ENCODE results near the gene LPAR6. TPM values are rescaled to one million over a fixed set of nuclear protein-coding genes. Genes with fewer than 3 reads are reported as not detected.
A peak's percentile ranks its signal among the peaks of the same experiment; 100 is the strongest.

Gene LPAR6
- total and polyA plus RNA-seq, 8 donors: 1.4 to 104 (median 11.9) TPM

- 81 to 88% (median 81%) methylated on average over 2 of the region's 2 CpGs for WGBS, 5 donors
- Histone ChIP-seq H3K4me1 (peaks cover 0 to 23% (median 0%) of the 10 kb centered on the region in 4 donors), H3K27ac (peak overlapping the region in 2 of 5 donors; percentile 48 to 66), H3K36me3 (peaks cover 0 to 26% (median 17%) of the 10 kb centered on the region in 4 donors), H3K27me3 (no peaks in the 10 kb centered on the region), H3K4me3 (no peak overlapping the region), H3K9me3 (peaks cover 0 to 16% (median 7%) of the 10 kb centered on the region in 4 donors)
- intact Hi-C loops (cut with DNase I; ENCODE audit: low total_unique reads): no loop called here
- no peak for DNase-seq
- TF ChIP-seq, protein P1, sequence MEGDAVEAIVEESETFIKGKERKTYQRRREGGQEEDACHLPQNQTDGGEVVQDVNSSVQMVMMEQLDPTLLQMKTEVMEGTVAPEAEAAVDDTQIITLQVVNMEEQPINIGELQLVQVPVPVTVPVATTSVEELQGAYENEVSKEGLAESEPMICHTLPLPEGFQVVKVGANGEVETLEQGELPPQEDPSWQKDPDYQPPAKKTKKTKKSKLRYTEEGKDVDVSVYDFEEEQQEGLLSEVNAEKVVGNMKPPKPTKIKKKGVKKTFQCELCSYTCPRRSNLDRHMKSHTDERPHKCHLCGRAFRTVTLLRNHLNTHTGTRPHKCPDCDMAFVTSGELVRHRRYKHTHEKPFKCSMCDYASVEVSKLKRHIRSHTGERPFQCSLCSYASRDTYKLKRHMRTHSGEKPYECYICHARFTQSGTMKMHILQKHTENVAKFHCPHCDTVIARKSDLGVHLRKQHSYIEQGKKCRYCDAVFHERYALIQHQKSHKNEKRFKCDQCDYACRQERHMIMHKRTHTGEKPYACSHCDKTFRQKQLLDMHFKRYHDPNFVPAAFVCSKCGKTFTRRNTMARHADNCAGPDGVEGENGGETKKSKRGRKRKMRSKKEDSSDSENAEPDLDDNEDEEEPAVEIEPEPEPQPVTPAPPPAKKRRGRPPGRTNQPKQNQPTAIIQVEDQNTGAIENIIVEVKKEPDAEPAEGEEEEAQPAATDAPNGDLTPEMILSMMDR (IDR thresholded peaks at IDR 0.05): no peak
- TF ChIP-seq POLR2AphosphoS5 (IDR thresholded peaks at IDR 0.05) (no peak), EP300 (IDR thresholded peaks at IDR 0.05) (no peak), POLR2A (IDR thresholded peaks at IDR 0.05) (no peak)
Measured at GRCh38 chr13:48449656-48450055, 36.7 kb upstream of the LPAR6 start.

- no peaks in the 10 kb centered on the region for H3K27me3 ChIP-seq
- no peak overlapping the region for H3K4me3 ChIP-seq
Measured at GRCh38 chr13:48448959-48449614, 36.2 kb upstream of the LPAR6 start.

DNA sequence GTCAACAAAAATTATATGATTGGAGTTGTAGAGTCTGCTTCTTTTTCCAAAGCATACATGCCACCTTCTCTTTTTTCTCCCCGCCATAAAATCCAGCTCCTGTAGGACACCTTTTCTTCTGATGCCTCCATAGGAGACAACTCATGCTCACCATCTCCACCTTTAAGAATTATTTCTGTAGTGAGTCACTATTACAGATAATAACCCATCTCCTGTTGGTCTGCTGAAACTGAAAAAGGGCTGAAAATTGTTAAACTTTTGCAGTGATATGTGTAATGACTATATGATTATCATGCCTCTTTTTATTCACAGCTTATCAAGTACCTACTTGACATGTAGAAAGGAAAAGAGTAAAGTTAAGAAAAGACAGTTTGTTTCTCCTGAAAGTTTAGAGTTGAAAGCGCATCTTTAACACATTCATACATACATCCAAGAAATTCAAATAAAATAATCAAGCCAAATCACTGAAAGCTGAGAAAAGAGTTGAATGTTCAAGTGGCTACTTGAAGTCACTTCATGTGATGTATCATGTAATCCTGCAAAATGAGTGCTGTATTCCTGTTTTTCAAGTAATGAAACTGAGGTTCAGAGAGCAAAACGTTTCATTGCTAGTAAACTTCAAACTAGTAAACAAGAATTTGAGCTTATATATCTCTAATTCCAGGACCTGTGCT, 35.5 kb upstream of the LPAR6 start:
- Histone ChIP-seq H3K27me3 (no peaks in the 10 kb centered on the region), H3K9me3 (peaks cover 0 to 16% (median 7%) of the 10 kb centered on the region in 4 donors), H3K4me1 (peaks cover 0 to 23% (median 0%) of the 10 kb centered on the region in 4 donors), H3K27ac (peak overlapping the region in 2 of 5 donors; percentile 48 to 66), H3K36me3 (peaks cover 0 to 16% (median 5%) of the 10 kb centered on the region in 4 donors), H3K4me3 (no peak overlapping the region)
- intact Hi-C loops (cut with DNase I; ENCODE audit: low total_unique reads): no loop called here
- no peak for TF ChIP-seq POLR2A (IDR thresholded peaks at IDR 0.05)
- WGBS, 5 donors: 71 to 80% (median 74%) methylated on average over 3 of the region's 3 CpGs
- DNase-seq: no peak

More at GRCh38 chr13:48448959-48449614, 36.2 kb upstream of the LPAR6 start:
- WGBS, 5 donors: 51 to 63% (median 53%) methylated on average over 6 of the region's 6 CpGs
- peak overlapping the region in 2 of 5 donors; percentile 48 to 66 for H3K27ac ChIP-seq
- no peak for DNase-seq
- intact Hi-C loops (cut with DNase I; ENCODE audit: low total_unique reads): no loop called here
- H3K9me3 ChIP-seq: peaks cover 0 to 16% (median 7%) of the 10 kb centered on the region in 4 donors
- H3K36me3 ChIP-seq: peaks cover 0 to 23% (median 11%) of the 10 kb centered on the region in 4 donors
- peaks cover 0 to 23% (median 0%) of the 10 kb centered on the region in 4 donors for H3K4me1 ChIP-seq
- TF ChIP-seq POLR2AphosphoS5 (IDR thresholded peaks at IDR 0.05) (no peak), EP300 (IDR thresholded peaks at IDR 0.05) (no peak), POLR2A (IDR thresholded peaks at IDR 0.05) (no peak)
- TF ChIP-seq, protein P1 (IDR thresholded peaks at IDR 0.05): no peak

DNA sequence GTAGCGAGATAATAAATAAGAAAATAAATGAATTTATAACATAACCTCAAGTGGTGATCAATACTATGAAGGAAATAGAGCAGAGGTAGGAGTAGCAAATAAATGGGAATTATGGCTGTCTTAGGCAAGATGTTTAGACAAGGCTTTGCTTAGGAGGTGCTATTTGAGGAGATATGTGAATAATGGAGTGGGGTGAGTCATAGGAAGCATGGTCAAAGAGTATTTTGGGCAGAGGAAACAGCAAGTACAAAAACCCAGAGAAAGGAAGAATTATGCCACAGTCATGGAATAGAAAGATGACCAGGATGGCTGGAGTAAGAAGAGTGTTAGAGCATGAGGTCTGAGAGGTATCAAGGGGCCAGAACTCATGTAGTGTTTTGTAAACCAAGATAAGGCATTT, 33.6 kb upstream of the LPAR6 start:
- Histone ChIP-seq H3K9me3 (peaks cover 0 to 15% (median 7%) of the 10 kb centered on the region in 4 donors), H3K4me1 (peaks cover 0 to 23% (median 0%) of the 10 kb centered on the region in 4 donors), H3K27me3 (no peaks in the 10 kb centered on the region), H3K4me3 (no peak overlapping the region), H3K27ac (peak overlapping the region in 3 of 5 donors; percentile 2 to 10 (median 6)), H3K36me3 (peaks cover 0 to 11% (median 0%) of the 10 kb centered on the region in 4 donors)
- 93 to 100% (median 96%) methylated on average over 1 of the region's 1 CpG for WGBS, 5 donors
- no peak for DNase-seq
- TF ChIP-seq EP300 (IDR thresholded peaks at IDR 0.05) (no peak), POLR2AphosphoS5 (IDR thresholded peaks at IDR 0.05) (no peak), POLR2A (IDR thresholded peaks at IDR 0.05) (no peak)
- TF ChIP-seq, protein P1 (IDR thresholded peaks at IDR 0.05): no peak
- intact Hi-C loops (cut with DNase I; ENCODE audit: low total_unique reads): no loop called here

Data from stomach (tissue), 9 donors.